GM19238 (cell line): ENCODE data around the gene CWC27.

Experiments used
- DNase-seq: peaks from one replicate; pipeline ENCODE4 v3.0.0; 2011; ENCODE audit warnings: low spot score; ENCODE audit not compliant: insufficient read length

The CWC27 gene

DNA sequence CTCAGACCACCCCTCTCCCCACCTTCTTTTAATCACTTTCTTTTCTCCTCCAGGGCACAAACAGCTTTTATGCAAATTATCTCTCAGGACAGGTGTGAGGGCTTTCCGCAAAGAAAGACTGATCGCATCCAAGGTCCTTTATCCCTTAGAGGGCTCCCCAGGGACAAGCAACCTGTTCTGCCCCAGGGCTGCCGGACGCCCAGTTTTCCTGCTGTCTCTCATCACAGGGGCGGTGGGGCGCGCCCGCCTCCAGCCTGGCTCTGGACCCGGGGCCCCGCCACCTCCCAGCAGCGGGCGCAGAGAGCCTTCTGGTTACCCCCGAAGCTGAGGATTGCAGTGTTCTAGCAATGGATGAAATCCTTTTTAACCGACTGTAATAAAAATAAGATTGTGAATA is 266.1 kb downstream of the CWC27 start:
- DNase-seq: no peak

DNA sequence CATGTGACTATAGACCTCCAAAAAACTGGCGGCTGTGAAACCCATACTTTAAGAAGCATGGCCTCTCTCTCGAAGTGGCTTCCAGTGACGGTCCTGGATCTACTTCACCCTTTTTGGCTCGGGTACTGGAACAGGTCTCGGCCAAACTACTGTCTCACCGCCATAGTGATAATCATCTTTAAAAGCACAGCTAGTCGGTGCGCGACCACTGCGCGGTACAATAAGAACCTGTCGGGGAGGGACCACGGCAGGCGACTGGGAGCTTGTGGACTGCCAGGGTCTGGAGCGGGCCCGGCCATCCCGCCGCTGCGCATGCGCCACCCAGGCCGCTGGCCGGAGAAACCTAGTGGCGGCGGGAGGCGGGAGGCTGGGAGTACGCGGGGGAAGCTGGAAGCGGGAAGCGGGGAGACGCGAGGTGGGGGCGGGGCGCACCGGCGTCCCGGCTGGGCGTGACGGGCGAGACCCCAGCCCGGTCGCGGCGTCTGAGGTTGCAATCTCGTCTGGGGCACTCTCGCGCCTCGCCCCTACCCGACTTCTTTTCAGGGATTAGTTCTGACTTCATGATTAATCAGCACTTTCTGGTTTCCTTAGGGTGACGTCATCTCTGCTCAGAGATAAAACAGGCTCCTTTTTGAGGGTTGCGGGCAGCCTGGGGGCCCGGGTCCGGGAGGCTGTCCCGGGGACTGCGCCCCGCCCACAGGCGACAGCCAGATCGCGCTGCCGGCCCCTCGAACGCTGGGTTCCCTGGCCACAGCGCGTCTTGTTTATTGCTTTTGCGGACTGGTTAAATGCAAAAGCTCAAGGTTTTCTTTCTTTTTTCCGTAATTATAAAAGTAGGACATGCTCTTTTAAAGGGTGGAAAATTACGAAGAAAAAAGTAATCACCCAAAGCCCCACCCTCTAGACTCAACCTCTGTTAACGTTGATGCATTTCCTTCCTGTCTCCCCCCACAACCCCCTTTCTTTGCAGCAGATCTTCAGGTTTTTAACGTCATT is 266.8 kb downstream of the CWC27 start:
- peak; percentile 65 for DNase-seq

DNA sequence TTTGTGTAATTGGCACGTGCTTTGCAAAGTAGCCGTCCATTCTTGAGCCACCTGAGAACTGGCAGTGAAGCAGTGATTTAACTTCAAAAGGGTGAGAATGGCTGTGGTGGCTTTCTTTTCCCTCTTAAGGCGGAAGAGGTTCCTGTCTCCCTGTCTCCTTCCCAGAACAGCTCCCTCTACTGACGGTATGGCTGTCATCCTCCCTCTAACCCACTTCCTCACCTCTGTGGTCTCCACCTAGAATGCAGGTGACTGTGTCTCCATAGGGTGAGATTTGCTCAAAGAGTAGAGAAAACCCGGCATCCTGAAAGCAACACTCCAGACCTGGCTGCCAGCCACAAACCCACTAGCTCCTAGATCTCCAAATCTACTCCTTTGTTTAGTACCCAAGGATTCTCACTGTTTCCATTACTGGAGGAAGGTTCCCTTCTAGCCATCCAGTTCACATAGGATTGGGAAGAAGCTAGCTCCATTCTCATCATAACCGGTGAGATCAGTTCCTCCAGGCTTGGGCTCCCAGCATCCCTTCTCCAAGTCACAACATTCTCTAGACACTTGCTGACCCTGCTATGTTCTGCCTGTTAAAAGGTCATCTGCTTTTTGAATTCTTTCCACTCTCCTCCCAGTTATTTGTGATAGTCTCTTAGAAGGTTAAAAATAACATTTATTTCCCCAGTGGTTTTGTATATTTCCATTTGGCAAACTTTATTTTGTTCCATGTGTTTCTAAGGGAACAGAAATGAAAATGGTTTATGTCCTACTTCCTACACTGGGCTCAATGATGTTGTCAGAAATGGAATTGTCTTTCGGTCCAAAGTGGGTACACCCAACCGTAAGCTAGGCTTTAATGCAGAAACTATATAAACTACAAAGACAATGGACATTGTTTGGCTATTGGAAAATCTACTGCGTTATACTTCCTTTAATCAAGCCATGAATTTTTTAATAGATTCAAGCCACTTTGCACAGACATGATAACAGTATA is 269.4 kb downstream of the CWC27 start:
- no peak for DNase-seq

GRCh38 chr5:65041296-65042158 is 272.8 kb downstream of the CWC27 start:
- DNase-seq: no peak

DNA sequence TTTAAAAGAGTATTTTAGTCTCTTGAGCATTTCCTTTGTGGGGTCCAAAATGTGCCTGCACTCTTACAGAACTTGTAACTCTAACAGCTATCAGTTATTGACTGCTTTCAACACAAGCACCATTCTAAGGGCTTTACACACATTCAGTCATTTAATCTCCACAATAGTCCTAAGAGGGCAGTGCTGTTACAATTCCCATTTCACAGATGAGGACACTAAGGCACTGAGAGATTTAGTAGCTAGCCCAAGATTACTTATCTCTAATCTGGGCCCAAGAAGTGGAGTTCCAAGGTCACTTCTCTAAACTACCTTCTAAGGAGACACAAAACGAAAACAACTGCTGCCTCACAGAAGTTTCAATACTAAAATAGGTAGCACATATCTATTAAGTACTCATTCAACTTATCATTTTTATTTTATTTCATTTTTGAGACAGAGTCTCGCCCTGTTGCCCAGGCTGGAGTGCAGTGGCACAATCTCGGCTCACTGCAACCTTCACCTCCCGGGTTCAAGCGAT is 275.2 kb downstream of the CWC27 start:
- no peak for DNase-seq

GRCh38 chr5:65047225-65047624 is 278.5 kb downstream of the CWC27 start:
- DNase-seq: no peak

GRCh38 chr5:65047948-65048690 is 279.4 kb downstream of the CWC27 start:
- no peak for DNase-seq

- DNase-seq: no peak
Observed at GRCh38 chr5:65050140-65050539, 281.4 kb downstream of the CWC27 start.

DNA sequence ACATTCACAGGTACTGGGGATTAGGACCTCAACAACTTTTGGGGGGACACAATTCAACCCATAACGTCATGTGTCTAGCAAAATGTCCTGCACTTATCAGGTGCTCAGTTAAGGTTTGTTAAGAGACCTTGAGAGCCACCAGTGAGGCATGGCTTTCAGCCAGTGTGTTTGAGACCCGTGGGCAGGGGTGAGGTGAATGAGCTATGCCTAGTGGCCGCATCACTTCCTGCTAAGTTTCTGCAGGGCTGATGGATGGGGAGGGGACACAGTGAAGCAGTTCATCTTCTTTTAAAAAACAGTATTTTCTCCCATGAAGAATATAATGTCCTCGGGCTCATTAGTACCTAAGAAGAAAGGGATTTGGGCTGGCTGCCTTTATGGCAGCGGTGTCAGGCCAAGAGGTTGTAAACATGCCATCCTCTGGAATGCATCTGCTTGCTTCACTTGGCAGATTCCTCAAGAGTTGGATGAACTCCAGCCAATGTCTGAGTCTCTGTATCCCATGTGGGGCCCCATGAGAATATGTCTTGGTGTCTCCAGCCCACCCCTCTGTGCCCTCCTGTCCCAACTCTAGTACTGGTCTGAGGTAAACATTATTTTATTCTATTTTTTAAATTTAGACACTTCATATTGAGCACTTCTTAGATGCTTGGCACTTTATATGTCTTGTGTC is 282.2 kb downstream of the CWC27 start:
- DNase-seq: no peak

DNA sequence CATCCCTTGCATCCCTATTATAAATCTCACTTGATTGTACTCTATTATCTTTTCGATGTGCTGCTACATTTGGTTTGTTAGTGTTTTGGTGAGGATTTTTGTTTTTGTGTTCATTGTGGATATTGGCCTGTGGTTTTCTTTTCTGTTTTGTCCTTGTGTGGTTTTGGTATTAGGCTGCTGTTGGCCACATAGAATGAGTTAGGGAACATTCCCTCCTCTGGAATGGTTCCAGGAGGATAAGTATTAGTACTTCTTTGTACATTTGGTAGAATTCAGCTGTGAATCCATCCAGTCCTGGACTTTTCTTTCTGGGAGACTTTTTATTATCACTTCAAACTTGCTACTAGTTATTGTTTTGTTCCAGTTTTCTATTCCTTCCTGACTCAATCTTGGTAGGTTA is 287.2 kb downstream of the CWC27 start:
- DNase-seq: no peak

- no peak for DNase-seq
Observed at GRCh38 chr5:65059681-65060598, 291.2 kb downstream of the CWC27 start.

DNA sequence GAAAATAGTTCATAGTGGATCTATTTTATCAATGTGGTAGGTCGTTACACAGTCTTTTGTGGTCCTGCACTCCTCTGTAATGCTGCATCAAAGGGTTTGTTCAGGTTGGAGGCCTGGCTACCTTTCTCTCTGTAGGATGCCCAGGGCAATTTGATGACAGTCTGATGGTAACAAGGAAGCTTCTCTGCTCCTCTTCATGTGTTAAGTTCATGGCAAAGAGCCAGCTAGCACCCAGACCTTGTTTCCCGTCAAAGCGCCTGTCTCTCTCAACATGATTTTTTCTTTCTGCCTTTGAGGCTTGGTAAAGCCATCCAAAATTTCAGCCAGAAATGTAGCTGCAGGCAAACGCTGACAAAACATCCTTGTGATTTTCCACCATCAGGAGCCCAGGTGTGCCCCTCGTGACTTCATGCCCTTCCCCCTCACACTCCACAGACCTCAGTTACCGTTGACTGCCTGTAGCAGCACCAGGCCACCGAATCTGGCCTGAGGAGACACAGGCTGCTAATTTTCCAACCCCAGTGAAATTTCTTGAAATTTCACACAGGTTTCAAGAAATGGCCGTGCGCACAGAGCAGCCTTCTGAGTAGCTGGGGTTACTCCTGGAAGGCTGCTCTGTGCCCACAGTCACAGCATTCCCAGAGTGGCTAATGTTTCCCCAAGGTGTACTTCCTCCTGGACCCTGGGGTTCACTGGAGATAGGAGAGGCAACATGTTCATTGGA is 292.7 kb downstream of the CWC27 start:
- DNase-seq: no peak

DNA sequence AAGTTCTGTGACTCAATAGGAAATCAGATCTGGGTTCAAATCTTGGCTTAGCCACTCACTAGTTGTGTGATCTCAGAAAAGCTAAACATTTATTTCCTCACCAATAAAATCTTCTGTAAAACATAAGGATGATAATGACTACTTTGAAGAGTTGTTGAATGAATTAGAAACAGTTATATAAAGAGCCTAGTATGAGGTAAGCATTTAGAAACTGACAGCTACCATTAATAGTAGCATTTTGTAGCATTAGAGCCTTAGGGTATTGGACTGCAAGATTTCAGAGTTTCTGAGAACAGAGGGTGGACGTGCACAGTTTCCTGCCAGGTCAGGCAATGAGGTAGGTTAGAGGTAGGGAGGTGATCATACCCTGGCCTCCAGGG is 293.2 kb downstream of the CWC27 start:
- no peak for DNase-seq

- DNase-seq: no peak
Observed at GRCh38 chr5:65062469-65063083, 293.8 kb downstream of the CWC27 start.

DNA sequence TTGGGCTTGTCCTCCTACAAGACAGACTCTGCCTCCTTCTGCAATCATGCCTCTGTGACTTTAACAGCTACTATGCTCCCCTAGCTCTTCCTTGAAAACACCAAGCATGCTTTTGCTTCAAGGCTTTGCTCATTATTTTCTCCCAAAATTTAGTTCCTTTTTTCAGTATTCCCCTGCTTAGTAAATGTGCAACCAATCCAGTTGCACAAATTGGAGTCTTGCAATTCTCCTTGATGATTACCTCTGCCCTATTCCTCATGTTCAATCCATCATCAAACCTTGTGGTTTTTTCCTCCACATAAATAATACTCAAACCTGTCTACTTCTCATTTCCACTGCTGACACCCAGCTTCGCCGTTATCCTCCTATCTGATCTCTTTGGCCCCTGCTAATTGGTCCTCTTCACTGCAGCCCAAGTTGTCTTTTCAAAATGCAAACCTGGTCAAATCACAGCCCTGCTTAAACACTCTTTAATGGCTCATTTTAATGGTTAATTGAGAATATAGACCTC is 296.3 kb downstream of the CWC27 start:
- no peak for DNase-seq

DNA sequence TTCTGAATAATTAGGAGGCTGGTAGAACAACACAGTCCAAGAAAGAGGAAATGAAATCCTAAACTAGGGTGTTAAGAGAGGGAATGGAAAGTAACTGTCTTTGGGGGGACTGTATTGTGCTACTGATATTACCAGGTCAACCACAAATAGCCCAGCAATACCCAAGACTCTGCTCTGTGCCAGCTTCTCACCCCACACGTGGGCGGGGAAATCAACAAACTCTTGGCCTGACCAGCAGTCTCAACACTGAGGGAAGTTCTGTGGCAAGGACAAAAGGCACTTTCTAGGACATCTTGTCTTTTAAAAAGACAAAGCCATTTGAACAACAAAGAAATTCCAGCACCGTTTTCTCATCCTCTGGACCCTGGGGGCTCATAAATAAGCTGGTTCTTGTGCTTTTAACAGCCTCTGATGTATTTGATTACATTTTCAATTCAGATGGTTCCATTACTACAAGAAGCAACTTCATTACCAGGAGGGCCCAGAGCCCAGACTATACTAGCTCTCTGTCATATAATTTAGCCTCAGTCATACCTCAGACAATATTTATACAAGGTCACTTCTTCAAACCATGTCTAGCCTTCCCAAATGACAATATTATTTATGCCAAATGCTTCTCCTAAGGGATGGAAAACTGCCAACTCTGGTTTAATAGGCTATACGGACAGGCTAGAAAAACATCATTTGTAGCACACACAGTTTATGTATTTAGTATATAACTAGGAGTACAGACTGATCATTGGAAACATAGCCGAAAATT is 297.8 kb downstream of the CWC27 start:
- DNase-seq: no peak

GRCh38 chr5:65067147-65067506 is 298.4 kb downstream of the CWC27 start:
- no peak for DNase-seq
